DND-41 (cell line): ENCODE data around the gene FCHO2.

ENCODE experiments used
- CTCF ChIP-seq: IDR thresholded peaks from 2 replicates; pipeline ENCODE4 v1.5.1; 2012; ENCODE audit warnings: borderline replicate concordance, low read length, moderate library complexity, mild to moderate bottlenecking; ENCODE audit not compliant: poor library complexity, severe bottlenecking; ENCODE audit errors: extremely low read depth
- EZH2 ChIP-seq: IDR thresholded peaks from 3 replicates; pipeline ENCODE4 v1.6.1; 2012; ENCODE audit warnings: borderline replicate concordance, low read depth, mild to moderate bottlenecking, moderate library complexity, low read length, inconsistent platforms; ENCODE audit not compliant: severe bottlenecking

DNA sequence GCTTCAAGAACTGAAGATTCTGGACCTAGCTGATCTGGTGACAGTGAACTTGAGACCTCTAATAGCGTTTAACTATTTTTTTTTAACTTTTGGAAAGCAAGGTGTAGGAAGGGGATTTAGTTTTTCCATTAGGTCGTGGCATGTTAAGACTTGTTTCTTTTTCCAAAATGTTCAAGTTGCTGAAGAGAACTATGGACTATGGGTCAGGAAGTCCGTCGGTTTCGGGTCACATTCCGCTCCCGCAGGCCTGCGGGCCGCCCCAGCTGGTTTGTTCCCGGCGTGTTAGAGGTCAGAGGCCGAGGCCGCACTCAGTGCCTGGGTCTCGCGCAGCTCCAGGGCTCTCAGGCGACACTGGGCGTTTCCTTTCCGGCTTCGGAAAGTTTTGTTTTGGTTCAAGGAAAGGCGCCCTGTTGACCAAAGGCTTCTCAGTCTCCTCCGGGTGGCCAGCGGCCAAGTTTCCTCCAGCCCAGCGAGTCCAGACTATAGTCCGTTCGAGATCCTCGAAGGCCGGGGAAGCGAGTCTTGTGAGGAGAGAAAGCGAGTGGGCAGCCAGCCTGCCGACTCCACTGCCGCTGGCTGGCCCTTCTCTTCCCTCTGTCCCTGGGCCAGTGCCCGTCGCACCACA is 586 bp upstream of the FCHO2 start:
- TF ChIP-seq CTCF (no peak), EZH2 (no peak)
